Measurements from ENCODE around the gene ZCCHC7.
"Not testable (repeated sequence)": the region's sequence is repeated elsewhere in the genome, so short reads cannot be mapped to it uniquely, and the experiment has no call there.

ZCCHC7 gene
- long read RNA-seq, transcript ZCCHC7-202 (9 exons, 2,619 nt): major isoform, 73 of 363 reads
- long read RNA-seq, partial matches to known transcripts: 153 of 363 reads
- long read RNA-seq, other reads (novel, unspliced or antisense): 136 of 363 reads

DNA sequence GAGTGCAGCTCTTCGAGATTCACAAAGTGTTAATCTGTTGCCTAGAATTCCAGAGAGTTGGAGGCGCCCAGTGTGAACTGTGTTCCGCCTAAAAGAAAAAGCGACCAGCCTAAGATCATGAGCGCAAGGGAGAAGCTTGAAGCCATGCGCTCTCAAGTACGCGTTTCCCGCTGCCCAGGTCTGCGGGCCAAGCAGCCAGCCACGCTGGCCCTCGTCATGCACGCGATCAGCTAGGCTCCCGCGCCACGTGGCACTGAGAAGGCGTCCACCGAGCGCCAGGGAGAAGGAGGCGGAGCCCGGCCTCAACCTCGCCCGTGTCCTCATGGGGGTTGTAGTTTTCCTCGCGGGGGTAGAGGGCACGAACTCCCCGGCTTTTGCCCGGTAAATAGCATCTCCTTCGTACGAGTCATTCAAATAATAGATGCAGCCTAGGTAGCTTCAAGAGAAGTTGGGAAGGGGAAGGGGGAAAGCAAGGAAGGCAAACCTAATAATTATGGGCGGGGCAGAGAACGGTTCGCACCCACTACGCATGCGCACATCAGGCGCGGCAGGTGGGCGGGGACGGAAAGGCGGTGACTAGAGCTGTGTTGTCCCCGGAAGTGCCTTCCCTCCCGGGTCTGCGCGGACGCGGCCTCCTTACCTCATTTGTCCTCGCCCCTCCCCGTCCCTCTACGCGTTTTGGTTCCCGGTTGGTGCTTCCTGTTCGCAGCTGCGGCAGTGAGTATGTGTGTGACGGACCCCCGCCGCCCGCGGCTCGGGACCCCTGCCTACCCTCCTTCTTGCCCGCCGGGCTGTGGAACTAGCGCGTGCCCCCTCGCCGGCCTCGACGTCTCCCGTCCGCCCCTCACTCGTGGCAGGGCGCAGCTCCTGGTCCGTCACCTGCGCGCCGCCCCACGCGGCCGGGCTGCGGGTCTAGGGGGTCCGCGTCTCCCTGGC, at the start of gene ZCCHC7:
Gene ZCCHC7 (plus strand): TSS at position 668 of the 936 bp plus-strand sequence.
- no peaks in the 10 kb centered on the region for H3K27me3 ChIP-seq (ENCODE audit: insufficient read depth, poor library complexity, severe bottlenecking)
- peak within 1 kb of the TSS; percentile 92 for H3K27ac ChIP-seq (replicated peaks)
- TF ChIP-seq, protein P1, sequence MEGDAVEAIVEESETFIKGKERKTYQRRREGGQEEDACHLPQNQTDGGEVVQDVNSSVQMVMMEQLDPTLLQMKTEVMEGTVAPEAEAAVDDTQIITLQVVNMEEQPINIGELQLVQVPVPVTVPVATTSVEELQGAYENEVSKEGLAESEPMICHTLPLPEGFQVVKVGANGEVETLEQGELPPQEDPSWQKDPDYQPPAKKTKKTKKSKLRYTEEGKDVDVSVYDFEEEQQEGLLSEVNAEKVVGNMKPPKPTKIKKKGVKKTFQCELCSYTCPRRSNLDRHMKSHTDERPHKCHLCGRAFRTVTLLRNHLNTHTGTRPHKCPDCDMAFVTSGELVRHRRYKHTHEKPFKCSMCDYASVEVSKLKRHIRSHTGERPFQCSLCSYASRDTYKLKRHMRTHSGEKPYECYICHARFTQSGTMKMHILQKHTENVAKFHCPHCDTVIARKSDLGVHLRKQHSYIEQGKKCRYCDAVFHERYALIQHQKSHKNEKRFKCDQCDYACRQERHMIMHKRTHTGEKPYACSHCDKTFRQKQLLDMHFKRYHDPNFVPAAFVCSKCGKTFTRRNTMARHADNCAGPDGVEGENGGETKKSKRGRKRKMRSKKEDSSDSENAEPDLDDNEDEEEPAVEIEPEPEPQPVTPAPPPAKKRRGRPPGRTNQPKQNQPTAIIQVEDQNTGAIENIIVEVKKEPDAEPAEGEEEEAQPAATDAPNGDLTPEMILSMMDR (IDR thresholded peaks at IDR 0.05; ENCODE audit: insufficient read depth, low read length): no peak
- TF ChIP-seq, protein P2, sequence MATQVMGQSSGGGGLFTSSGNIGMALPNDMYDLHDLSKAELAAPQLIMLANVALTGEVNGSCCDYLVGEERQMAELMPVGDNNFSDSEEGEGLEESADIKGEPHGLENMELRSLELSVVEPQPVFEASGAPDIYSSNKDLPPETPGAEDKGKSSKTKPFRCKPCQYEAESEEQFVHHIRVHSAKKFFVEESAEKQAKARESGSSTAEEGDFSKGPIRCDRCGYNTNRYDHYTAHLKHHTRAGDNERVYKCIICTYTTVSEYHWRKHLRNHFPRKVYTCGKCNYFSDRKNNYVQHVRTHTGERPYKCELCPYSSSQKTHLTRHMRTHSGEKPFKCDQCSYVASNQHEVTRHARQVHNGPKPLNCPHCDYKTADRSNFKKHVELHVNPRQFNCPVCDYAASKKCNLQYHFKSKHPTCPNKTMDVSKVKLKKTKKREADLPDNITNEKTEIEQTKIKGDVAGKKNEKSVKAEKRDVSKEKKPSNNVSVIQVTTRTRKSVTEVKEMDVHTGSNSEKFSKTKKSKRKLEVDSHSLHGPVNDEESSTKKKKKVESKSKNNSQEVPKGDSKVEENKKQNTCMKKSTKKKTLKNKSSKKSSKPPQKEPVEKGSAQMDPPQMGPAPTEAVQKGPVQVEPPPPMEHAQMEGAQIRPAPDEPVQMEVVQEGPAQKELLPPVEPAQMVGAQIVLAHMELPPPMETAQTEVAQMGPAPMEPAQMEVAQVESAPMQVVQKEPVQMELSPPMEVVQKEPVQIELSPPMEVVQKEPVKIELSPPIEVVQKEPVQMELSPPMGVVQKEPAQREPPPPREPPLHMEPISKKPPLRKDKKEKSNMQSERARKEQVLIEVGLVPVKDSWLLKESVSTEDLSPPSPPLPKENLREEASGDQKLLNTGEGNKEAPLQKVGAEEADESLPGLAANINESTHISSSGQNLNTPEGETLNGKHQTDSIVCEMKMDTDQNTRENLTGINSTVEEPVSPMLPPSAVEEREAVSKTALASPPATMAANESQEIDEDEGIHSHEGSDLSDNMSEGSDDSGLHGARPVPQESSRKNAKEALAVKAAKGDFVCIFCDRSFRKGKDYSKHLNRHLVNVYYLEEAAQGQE (IDR thresholded peaks at IDR 0.05; ENCODE audit: insufficient replicate concordance, low read depth): peak; percentile 47
- TF ChIP-seq POLR2AphosphoS5 (IDR thresholded peaks at IDR 0.05; ENCODE audit: low read depth): peak; percentile 82
- peak; percentile 77 for TF ChIP-seq GABPA (IDR thresholded peaks at IDR 0.05; ENCODE audit: low read depth)
- TF ChIP-seq SPI1 (IDR thresholded peaks at IDR 0.05; ENCODE audit: borderline replicate concordance, low read depth): no peak
- peak; percentile 88 to 96 for DNase-seq (ENCODE audit: low read depth in 1 of 2, low spot score in 1 of 2)
- H3K4me3 ChIP-seq (replicated peaks; ENCODE audit: insufficient read depth, low read length): peak within 1 kb of the TSS; percentile 88

DNA sequence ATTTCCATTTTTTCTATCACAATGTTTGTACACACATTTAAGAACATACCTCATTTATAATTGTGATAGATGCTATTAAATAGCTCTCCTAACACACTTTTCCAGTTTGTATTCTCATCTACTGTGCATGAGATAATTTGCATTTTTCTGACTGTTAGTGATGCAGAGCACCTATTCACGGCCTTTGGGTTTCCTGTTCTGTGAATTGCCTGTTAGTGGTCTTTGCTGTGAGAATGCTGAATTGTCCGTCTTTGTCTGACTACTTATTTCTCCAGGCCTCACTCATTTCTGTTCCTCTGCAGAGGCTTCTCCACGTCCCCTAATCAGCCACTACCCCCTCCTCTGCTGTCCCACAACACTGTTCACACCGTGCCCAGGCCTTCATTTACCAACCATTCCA, 45.6 kb upstream of the ZCCHC7 start:
- H3K27ac ChIP-seq (replicated peaks); DNase-seq (ENCODE audit: low read depth in 1 of 2, low spot score in 1 of 2); H3K27me3 ChIP-seq (ENCODE audit: insufficient read depth, poor library complexity, severe bottlenecking); H3K4me3 ChIP-seq (replicated peaks; ENCODE audit: insufficient read depth, low read length): not testable (repeated sequence)

DNA sequence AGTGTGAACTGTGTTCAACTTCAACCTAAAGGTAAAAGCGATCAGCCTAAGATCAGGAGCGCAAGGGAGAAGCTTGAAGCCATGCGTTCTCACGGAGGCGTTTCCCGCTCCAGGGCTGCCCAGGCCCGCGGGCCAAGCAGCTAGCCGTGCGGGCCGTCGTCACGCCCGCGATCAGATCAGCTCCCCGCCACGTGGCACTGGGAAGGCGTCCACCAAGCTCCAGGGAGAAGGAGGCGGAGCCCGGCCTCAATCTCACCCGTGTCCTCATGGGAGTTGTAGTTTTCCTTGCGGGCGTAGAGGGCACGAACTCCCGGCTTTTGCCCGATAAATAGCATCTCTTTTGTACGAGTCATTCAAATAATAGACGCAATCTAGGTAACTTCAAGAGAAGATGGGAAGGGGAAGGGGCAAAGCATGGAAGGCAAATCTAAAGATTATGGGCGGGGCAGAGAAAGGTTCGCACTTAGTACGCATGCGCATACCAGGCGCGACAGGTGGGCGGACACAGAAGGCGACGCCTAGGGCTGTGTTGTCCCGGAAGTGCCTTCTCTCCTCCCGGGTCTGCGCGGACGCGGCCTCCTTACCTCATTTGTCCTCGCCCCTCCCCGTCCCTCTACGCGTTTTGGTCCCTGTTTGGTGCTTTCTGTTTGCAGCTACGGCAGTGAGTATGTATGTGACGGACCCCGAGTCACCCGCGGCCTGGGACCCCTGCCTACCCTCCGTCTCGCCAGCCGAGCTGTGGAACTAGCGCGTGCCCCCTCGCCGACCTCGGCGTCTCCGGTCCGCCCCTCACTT, 40.8 kb upstream of the ZCCHC7 start:
- TF ChIP-seq, protein P1 (IDR thresholded peaks at IDR 0.05; ENCODE audit: insufficient read depth, low read length): no peak
- TF ChIP-seq, protein P2 (IDR thresholded peaks at IDR 0.05; ENCODE audit: insufficient replicate concordance, low read depth): peak; percentile 26
- TF ChIP-seq SPI1 (IDR thresholded peaks at IDR 0.05; ENCODE audit: borderline replicate concordance, low read depth) (no peak), GABPA (IDR thresholded peaks at IDR 0.05; ENCODE audit: low read depth) (no peak; the same call in 1 of the 2 replicates), POLR2AphosphoS5 (IDR thresholded peaks at IDR 0.05; ENCODE audit: low read depth) (peak; percentile 57)
- H3K4me3 ChIP-seq (replicated peaks; ENCODE audit: insufficient read depth, low read length): peak overlapping the region; percentile 94
- DNase-seq (ENCODE audit: low read depth in 1 of 2, low spot score in 1 of 2): peak; percentile 87 to 94
- H3K27ac ChIP-seq (replicated peaks): peak overlapping the region; percentile 81
- H3K27me3 ChIP-seq (ENCODE audit: insufficient read depth, poor library complexity, severe bottlenecking): no peaks in the 10 kb centered on the region

DNA sequence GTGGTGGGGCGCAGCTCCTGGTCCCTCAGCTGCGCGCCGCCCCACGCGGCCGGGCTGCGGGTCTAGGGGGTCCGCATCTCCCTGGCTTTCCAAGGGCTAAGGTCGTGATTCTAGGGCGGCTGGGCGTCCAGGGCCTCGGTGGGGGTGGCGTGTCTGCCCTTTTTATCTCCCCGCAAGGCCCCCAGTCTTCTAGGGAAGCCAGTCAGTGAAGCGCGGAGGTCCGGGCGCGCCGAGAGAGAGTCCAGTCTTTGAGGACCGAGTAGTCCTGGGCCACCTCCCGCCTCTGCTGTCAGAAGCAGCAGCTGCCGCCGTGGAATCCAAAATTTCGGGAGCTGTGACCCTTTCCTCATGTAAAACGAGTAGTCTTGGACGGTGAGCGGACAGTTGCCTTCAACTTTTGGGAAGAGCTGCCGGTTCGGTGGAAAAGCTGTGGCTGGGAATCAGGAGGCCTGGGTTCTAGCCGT, 40.2 kb upstream of the ZCCHC7 start:
- H3K27me3 ChIP-seq (ENCODE audit: insufficient read depth, poor library complexity, severe bottlenecking): not testable (repeated sequence)
- DNase-seq (ENCODE audit: low read depth in 1 of 2, low spot score in 1 of 2): peak in 1 of 2 experiments; percentile 24
- H3K27ac ChIP-seq (replicated peaks): peak overlapping the region; percentile 81
- peak overlapping the region; percentile 94 for H3K4me3 ChIP-seq (replicated peaks; ENCODE audit: insufficient read depth, low read length)

DNA sequence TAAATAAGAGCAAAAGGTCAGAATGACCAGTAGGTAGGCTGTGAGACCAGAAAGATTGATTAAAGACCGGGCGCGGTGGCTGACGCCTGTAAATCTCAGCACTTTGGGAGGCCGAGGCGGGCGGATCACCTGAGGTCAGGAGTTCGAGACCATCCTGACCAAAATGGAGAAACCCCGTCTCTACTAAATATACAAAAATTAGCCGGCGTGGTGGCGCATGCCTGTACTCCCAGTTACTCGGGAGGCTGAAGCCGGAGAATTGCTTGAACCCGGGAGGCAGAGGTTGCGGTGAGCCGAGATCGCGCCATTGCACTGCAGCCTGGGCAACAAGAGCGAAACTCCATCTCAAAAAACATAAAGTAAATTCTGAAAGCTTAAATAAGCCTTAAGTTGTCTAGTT, 38.9 kb upstream of the ZCCHC7 start:
- DNase-seq (ENCODE audit: low read depth in 1 of 2, low spot score in 1 of 2); H3K27ac ChIP-seq (replicated peaks); H3K27me3 ChIP-seq (ENCODE audit: insufficient read depth, poor library complexity, severe bottlenecking); H3K4me3 ChIP-seq (replicated peaks; ENCODE audit: insufficient read depth, low read length): not testable (repeated sequence)

Measured in HL-60 (cell line).